SK-N-MC (cell line): Measurements from ENCODE around the gene ZNF808.

Source experiments
- EZH2 ChIP-seq: fragments of 200-600 bp; sonication (generic); IDR thresholded peaks from one replicate; pipeline ENCODE4 v1.6.1; 2017; ENCODE audit warnings: antibody characterized with exemption
- FOXP2 ChIP-seq: optimal IDR thresholded peaks from 2 replicates; pipeline ENCODE3; 2011; ENCODE audit warnings: mild to moderate bottlenecking, moderate library complexity; ENCODE audit not compliant: insufficient read depth; ENCODE audit errors: extremely low read length, control extremely low read depth
- POLR2AphosphoS5 ChIP-seq: IDR thresholded peaks from 2 replicates; pipeline ENCODE4 v1.6.1; 2012; ENCODE audit warnings: mild to moderate bottlenecking, low read depth, low read length, borderline replicate concordance

GRCh38 chr19:52507266-52507665, 20.2 kb upstream of the ZNF808 start:
- no peak for TF ChIP-seq POLR2AphosphoS5
- TF ChIP-seq EZH2, result no peak
- no peak for TF ChIP-seq FOXP2
